GM12891 (cell line): ENCODE data around the gene MT1A.
"Not testable (repeated sequence)": the region's sequence is repeated elsewhere in the genome, so short reads cannot be mapped to it uniquely, and the experiment has no call there.

Experiments used
- POLR2A ChIP-seq: IDR thresholded peaks from 2 replicates; pipeline ENCODE4 v1.6.1; 2011; ENCODE audit warnings: low read depth, low read length, control low read depth
- POLR2AphosphoS5 ChIP-seq: IDR thresholded peaks from 2 replicates; pipeline ENCODE4 v1.6.1; 2011; ENCODE audit warnings: low read depth, low read length, control low read depth
- TAF1 ChIP-seq: IDR thresholded peaks from 2 replicates; pipeline ENCODE4 v1.6.1; 2011; ENCODE audit warnings: low read depth, low read length, control low read depth

GRCh38 chr16:56623184-56623583 is 15.3 kb upstream of the MT1A start:
- TF ChIP-seq TAF1, POLR2AphosphoS5, POLR2A: not testable (repeated sequence)
